Ovary (tissue), 9 donors: ENCODE results near the gene MTURN. TPM values are rescaled to one million over a fixed set of nuclear protein-coding genes. Genes with fewer than 3 reads are reported as not detected.

Source experiments
- DNase-seq, 5 donors: peaks; one replicate each; pipeline ENCODE4 v3.0.0-alpha.2; 2019 to 2020
- H3K27ac ChIP-seq, 2 donors: fragments of 200-600 bp; one replicate each; pipeline versions ENCODE4 v1.5.1 to v1.8.0; 2019 to 2022
- H3K27me3 ChIP-seq: fragments of 200-600 bp; one replicate; pipeline ENCODE4 v1.8.0; 2022
- H3K36me3 ChIP-seq: fragments of 200-600 bp; sonication (generic); one replicate; pipeline ENCODE4 v1.5.1; 2019
- H3K4me1 ChIP-seq: one replicate; pipeline ENCODE4 v1.8.1; 2013; ENCODE audit warnings: mild to moderate bottlenecking, moderate library complexity; ENCODE audit not compliant: insufficient read depth
- H3K4me3 ChIP-seq: fragments of 200-600 bp; sonication (generic); one replicate; pipeline ENCODE4 v1.5.1; 2017
- H3K9me3 ChIP-seq, 2 donors: fragments of 200-600 bp in 1 of 2; sonication (generic) in 1 of 2; one replicate each; pipeline versions ENCODE4 v1.5.1 to v1.8.1; 2013 to 2019; ENCODE audit warnings: mild to moderate bottlenecking in 1 of 2, moderate library complexity in 1 of 2
- CTCF ChIP-seq, 3 donors: fragments of 450-650 bp in 2 of 3; fragments of 200-600 bp in 1 of 3; IDR thresholded peaks; one replicate each; pipeline versions ENCODE4 v1.5.1 to v1.8.0; 2016 to 2022; ENCODE audit warnings: antibody characterized with exemption in 3 of 3, mild to moderate bottlenecking in 1 of 3
- EP300 ChIP-seq: sonication (generic); formaldehyde crosslinking; IDR thresholded peaks from one replicate; pipeline ENCODE4 v1.6.1; 2017; ENCODE audit warnings: antibody characterized with exemption
- POLR2A ChIP-seq: fragments of 450-650 bp; IDR thresholded peaks from one replicate; pipeline ENCODE4 v1.6.1; 2017; ENCODE audit warnings: antibody characterized with exemption, mild to moderate bottlenecking, moderate library complexity
- WGBS, 3 donors: extraction: QIAGEN DNeasy Blood & Tissue Kit in 1 of 3; methylation state at CpG; one replicate each; pipeline versions ENCODE4 v1.1.5 to v1.1.7; 2013 to 2017; 5-methylcytosine and 5-hydroxymethylcytosine counted together
- intact Hi-C, 4 donors: fragments of 100-400 bp; cut with DNase I; formaldehyde crosslinking; loops; one replicate each; pipeline versions ENCODE4 v1.11.0 to v1.15.1; 2022 to 2023
- polyA plus RNA-seq, 2 donors: library from polyadenylated mRNA; stranded (reverse); fragments of 200-250 nt in 1 of 2; fragments of 350-450 nt in 1 of 2; fragmentation: Illumina TruSeq in 1 of 2; extraction: RNeasy Lipid Tissue Mini Kit (QIAGEN cat#74804) in 1 of 2; gene quantifications; one replicate each; pipeline ENCODE4 v1.2.3, GENCODE V29; 2013 to 2014
- total RNA-seq, 7 donors: library from RNA; depleted of rRNA in 2 of 7; stranded (reverse); fragments of >200 nt in 2 of 7; fragmentation: NEBNext Ultra II Directional in 3 of 7; extraction: Animal tissue kit (Norgen Biotek cat#: 25700) in 3 of 7; gene quantifications; one replicate each; pipeline versions ENCODE4 v1.1.0 to v1.2.4, GENCODE V29; 2016 to 2023
- donor health status: DM: no; HTN: no; CAD: no; lungs with moderate emphysema.
- donor health status: DM: no; HTN: no; CAD: no.
- donor health status: Bipolar disorder and iron deficiency.
- donor health status: DM: yes; HTN: yes; CAD: no.
- donor health status: DM: no; HTN: no; CAD: no.
- donor health status: DM: yes; HTN: yes; CAD: no.

The MTURN gene
- total and polyA plus RNA-seq, 9 donors: 14.7 to 65.1 (median 40.4) TPM

- no peak overlapping the region for H3K27ac ChIP-seq
- DNase-seq: no peak
- H3K36me3 ChIP-seq: no peaks in the 10 kb centered on the region
- H3K9me3 ChIP-seq: no peaks in the 10 kb centered on the region
- 52 to 76% (median 61%) methylated on average over 3 of the region's 3 CpGs for WGBS, 3 donors
- no peak overlapping the region for H3K4me3 ChIP-seq
- intact Hi-C loops: no loop called here
- no peaks in the 10 kb centered on the region for H3K27me3 ChIP-seq
- H3K4me1 ChIP-seq: no peaks in the 10 kb centered on the region
- TF ChIP-seq CTCF (IDR thresholded peaks at IDR 0.05): no peak
- no peak for TF ChIP-seq EP300
- no peak for TF ChIP-seq POLR2A
Measured at GRCh38 chr7:30102281-30102680, 32.5 kb upstream of the MTURN start.

GRCh38 chr7:30104157-30104556 lies 30.6 kb upstream of the MTURN start:
- H3K27me3 ChIP-seq: no peaks in the 10 kb centered on the region
- no peaks in the 10 kb centered on the region for H3K9me3 ChIP-seq
- intact Hi-C loops: no loop called here
- H3K4me3 ChIP-seq: no peak overlapping the region
- no peaks in the 10 kb centered on the region for H3K4me1 ChIP-seq
- no peak for TF ChIP-seq POLR2A
- TF ChIP-seq CTCF (IDR thresholded peaks at IDR 0.05): no peak
- no peak for TF ChIP-seq EP300
- DNase-seq: no peak
- H3K36me3 ChIP-seq: no peaks in the 10 kb centered on the region
- no peak overlapping the region for H3K27ac ChIP-seq
- WGBS, 3 donors: 59 to 76% (median 69%) methylated on average over 1 of the region's 1 CpG

GRCh38 chr7:30112103-30112713 lies 22.6 kb upstream of the MTURN start:
- H3K9me3 ChIP-seq: no peaks in the 10 kb centered on the region
- no peaks in the 10 kb centered on the region for H3K27me3 ChIP-seq
- no peak overlapping the region for H3K27ac ChIP-seq
- H3K36me3 ChIP-seq: no peaks in the 10 kb centered on the region
- intact Hi-C loops: no loop called here
- no peak overlapping the region for H3K4me3 ChIP-seq
- H3K4me1 ChIP-seq: no peaks in the 10 kb centered on the region
- 95 to 97% (median 97%) methylated on average over 5 of the region's 5 CpGs for WGBS, 3 donors
- TF ChIP-seq EP300: no peak
- TF ChIP-seq CTCF (IDR thresholded peaks at IDR 0.05): no peak
- TF ChIP-seq POLR2A: no peak
- DNase-seq: no peak

- DNase-seq: no peak
- H3K27ac ChIP-seq: no peak overlapping the region
- H3K4me3 ChIP-seq: no peak overlapping the region
- H3K4me1 ChIP-seq: no peaks in the 10 kb centered on the region
- no peaks in the 10 kb centered on the region for H3K9me3 ChIP-seq
- no peaks in the 10 kb centered on the region for H3K27me3 ChIP-seq
- intact Hi-C loops: no loop called here
- H3K36me3 ChIP-seq: no peaks in the 10 kb centered on the region
- TF ChIP-seq CTCF (IDR thresholded peaks at IDR 0.05) (no peak), EP300 (no peak), POLR2A (no peak)
Measured at GRCh38 chr7:30113144-30113543, 21.6 kb upstream of the MTURN start.
